Gastrocnemius medialis (tissue), 4 donors: Measurements from ENCODE around the gene TRAF7. TPM values are rescaled to one million over a fixed set of nuclear protein-coding genes. Genes with fewer than 3 reads are reported as not detected.

Experiments
- ATAC-seq, 2 donors: fragments of 150-250 bp; one replicate each; pipeline ENCODE4 v1.9.1; 2016
- DNase-seq, 2 donors: peaks; one replicate each; pipeline ENCODE4 v3.0.0-alpha.2; 2019
- H3K27ac ChIP-seq, 4 donors: fragments of 200-600 bp; sonication (generic); 1 replicate in 1 of 4; 2 replicates in 3 of 4; pipeline ENCODE4 v1.5.1; 2016 to 2018; ENCODE audit warnings: mild to moderate bottlenecking in 2 of 4, moderate library complexity in 1 of 4
- H3K27me3 ChIP-seq, 3 donors: fragments of 200-600 bp; sonication (generic) in 2 of 3; 1 replicate in 1 of 3; 2 replicates in 2 of 3; pipeline versions ENCODE4 v1.5.1 to v1.6.0; 2016 to 2019; ENCODE audit warnings: mild to moderate bottlenecking in 1 of 3, moderate library complexity in 1 of 3
- H3K36me3 ChIP-seq, 2 donors: fragments of 200-600 bp; sonication (generic) in 1 of 2; one replicate each; pipeline ENCODE4 v1.5.1; 2017 to 2018
- H3K4me1 ChIP-seq, 2 donors: fragments of 200-600 bp; sonication (generic) in 1 of 2; one replicate each; pipeline ENCODE4 v1.5.1; 2016 to 2017; ENCODE audit warnings: mild to moderate bottlenecking in 2 of 2
- H3K4me3 ChIP-seq, 4 donors: fragments of 200-600 bp; sonication (generic) in 3 of 4; 1 replicate in 1 of 4; 2 replicates in 3 of 4; pipeline ENCODE4 v1.5.1; 2016 to 2019; ENCODE audit warnings: mild to moderate bottlenecking in 2 of 4
- H3K9me3 ChIP-seq, 3 donors: fragments of 200-600 bp; sonication (generic) in 2 of 3; 1 replicate in 1 of 3; 2 replicates in 2 of 3; pipeline ENCODE4 v1.5.1; 2016 to 2019
- POLR2A ChIP-seq, 2 donors: fragments of 450-650 bp; IDR thresholded peaks; one replicate each; pipeline ENCODE4 v1.6.1; 2017; ENCODE audit warnings: antibody characterized with exemption in 2 of 2, mild to moderate bottlenecking in 2 of 2, moderate library complexity in 2 of 2
- in situ Hi-C, 4 donors: fragments of 200-750 bp; cut with MboI; loops; one replicate each; pipeline versions ENCODE4 v1.15.0 to v1.8.0; 2017; ENCODE audit warnings: low sequenced_read_pairs in 4 of 4
- intact Hi-C: fragments of 100-400 bp; cut with DNase I; formaldehyde crosslinking; loops from one replicate; pipeline ENCODE4 v1.15.1; 2023; ENCODE audit warnings: low total_unique reads
- total RNA-seq, 4 donors: library from RNA; depleted of rRNA; stranded (reverse); fragments of >200 nt; gene quantifications; one replicate each; pipeline versions ENCODE4 v1.1.0 to v1.2.3, GENCODE V29; 2016
- TF ChIP-seq, protein P1 (sequence below), 5 experiments: fragments of 450-650 bp in 3 of 5; fragments of 200-600 bp in 2 of 5; sonication (generic) in 2 of 5; IDR thresholded peaks in 4 of 5; conservative IDR thresholded peaks in 1 of 5; 1 replicate in 4 of 5; 2 replicates in 1 of 5; pipeline ENCODE4 v1.5.1; 2016 to 2019; ENCODE audit warnings: antibody characterized with exemption in 5 of 5, mild to moderate bottlenecking in 3 of 5, moderate library complexity in 3 of 5

TRAF7 gene
- total RNA-seq, 4 donors from 2014 or later: 39.5 to 71.4 (median 55.9) TPM

DNA sequence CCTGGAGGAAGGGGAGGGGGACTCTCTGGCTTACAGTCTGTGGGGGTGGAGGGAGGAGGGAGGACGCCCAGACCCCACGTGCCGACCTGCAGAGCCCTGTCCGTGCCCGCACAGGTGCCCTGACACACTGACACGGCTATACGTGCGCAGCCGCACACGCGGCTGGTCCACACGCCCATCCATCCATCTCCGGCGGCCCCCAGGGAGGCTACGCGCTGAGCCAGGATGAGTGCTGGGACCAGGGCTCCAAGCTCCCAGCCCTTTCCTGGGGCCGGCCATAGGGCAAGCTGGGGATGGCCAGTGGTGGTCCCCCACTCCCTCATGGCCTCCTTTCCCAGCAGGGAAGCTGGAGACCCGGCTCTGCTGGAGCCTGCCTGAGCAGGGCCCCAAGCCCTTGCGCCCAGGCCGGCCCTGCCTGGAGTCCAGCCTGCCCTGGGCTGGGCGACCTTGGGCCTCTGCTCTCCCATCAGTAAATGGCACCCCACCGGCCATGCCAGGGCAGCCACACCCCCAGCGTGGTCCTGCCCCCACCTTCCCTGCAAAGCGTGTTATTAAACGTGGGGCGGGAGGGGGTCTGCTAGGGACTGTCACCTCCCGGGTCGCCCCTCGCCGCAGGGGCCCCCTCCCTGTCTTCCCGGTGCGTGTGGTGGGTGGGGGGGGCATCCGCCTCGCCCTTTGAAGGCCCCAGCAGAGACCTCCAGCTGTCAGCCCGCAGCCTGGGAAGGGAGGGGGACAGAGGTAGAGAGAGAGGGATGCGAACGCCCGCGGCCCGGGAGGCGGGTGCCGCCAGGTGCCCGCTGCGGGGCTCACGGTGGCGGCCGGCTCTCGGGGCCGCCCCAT is 40.0 kb downstream of the TRAF7 start:
- Histone ChIP-seq H3K4me3 (peak overlapping the region in 3 of 4 donors; percentile 34 to 38 (median 35)), H3K36me3 (no peaks in the 10 kb centered on the region), H3K27me3 (peaks cover 27 to 36% (median 33%) of the 10 kb centered on the region in 3 donors), H3K4me1 (peaks cover 7 to 10% of the 10 kb centered on the region in 2 donors), H3K27ac (no peak overlapping the region), H3K9me3 (no peaks in the 10 kb centered on the region)
- ATAC-seq (peak in 1 of 2 donors; percentile 19), DNase-seq (no peak)
- TF ChIP-seq, protein P1, sequence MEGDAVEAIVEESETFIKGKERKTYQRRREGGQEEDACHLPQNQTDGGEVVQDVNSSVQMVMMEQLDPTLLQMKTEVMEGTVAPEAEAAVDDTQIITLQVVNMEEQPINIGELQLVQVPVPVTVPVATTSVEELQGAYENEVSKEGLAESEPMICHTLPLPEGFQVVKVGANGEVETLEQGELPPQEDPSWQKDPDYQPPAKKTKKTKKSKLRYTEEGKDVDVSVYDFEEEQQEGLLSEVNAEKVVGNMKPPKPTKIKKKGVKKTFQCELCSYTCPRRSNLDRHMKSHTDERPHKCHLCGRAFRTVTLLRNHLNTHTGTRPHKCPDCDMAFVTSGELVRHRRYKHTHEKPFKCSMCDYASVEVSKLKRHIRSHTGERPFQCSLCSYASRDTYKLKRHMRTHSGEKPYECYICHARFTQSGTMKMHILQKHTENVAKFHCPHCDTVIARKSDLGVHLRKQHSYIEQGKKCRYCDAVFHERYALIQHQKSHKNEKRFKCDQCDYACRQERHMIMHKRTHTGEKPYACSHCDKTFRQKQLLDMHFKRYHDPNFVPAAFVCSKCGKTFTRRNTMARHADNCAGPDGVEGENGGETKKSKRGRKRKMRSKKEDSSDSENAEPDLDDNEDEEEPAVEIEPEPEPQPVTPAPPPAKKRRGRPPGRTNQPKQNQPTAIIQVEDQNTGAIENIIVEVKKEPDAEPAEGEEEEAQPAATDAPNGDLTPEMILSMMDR (IDR thresholded peaks at IDR 0.05 in 4 of 5, conservative IDR thresholded peaks at IDR 0.05 in 1 of 5): no peak
- no peak for TF ChIP-seq POLR2A (IDR thresholded peaks at IDR 0.05)
- intact Hi-C loops: loop anchor here (1.0 to 5.0 kb wide), 2 partner anchors 56 to 307 kb away; partner anchors contain the start of gene ECI1
- in situ Hi-C loops: no loop called here

DNA sequence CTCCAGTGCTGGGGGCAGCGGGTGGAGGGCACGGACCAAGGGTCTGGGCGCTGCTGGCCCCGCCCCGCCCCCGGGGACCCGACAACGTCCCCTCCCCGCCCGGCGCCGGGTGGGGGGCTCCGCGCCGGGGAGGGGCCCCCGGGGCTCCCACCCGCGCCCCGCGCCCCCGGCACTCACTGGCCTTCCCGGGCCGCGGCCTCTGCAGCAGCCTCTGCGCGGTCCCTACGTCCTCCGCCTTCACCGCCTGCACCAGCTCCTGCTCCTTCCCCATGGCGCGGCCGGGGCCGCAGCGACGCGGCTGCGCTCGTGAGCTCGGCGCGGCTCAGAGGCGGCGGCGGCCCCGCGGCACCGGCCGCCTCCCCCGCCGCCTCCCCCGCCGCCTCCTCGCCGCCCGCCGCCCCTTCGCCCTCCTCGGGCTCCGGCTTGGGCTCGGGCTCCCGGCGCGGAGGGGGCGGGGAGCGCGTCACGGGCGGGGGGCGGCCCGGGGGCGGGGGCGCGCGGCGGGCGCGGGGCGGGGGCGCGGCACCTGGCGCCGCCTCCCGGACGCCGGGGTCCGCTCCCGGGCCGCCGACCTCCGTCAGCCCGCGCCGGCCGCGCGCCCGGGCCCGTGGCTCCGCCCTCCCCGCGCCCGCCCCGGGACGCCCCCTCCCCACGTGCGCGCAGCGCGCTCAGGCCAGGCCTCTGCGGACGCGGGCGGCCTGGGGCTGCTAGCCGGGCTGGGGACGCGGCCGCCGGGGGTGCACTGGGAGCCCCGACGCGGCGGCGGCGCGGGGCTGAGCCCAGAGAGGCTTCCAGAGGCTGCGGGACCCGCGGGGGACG is 40.8 kb downstream of the TRAF7 start, which contains the start of gene CASKIN1:
Gene CASKIN1 (minus strand): TSS at position 444 of the 819 bp plus-strand sequence. CDS start 173 bp downstream, at position 271.
- DNase-seq (no peak), ATAC-seq (peak in 1 of 2 donors; percentile 21)
- Histone ChIP-seq H3K9me3 (no peaks in the 10 kb centered on the region), H3K36me3 (no peaks in the 10 kb centered on the region), H3K27me3 (peaks cover 27 to 36% (median 33%) of the 10 kb centered on the region in 3 donors), H3K4me1 (peaks cover 7 to 10% of the 10 kb centered on the region in 2 donors), H3K27ac (no peak within 1 kb of the TSS), H3K4me3 (peak within 1 kb of the TSS in 3 of 4 donors; percentile 34 to 38 (median 35))
- in situ Hi-C loops (no loop called here), intact Hi-C loops (loop anchor here (5.0 kb wide), 1 partner anchor 306 kb away; no protein-coding TSS in a partner anchor)
- TF ChIP-seq POLR2A (IDR thresholded peaks at IDR 0.05): no peak
- TF ChIP-seq, protein P1 (IDR thresholded peaks at IDR 0.05 in 4 of 5, conservative IDR thresholded peaks at IDR 0.05 in 1 of 5): no peak

DNA sequence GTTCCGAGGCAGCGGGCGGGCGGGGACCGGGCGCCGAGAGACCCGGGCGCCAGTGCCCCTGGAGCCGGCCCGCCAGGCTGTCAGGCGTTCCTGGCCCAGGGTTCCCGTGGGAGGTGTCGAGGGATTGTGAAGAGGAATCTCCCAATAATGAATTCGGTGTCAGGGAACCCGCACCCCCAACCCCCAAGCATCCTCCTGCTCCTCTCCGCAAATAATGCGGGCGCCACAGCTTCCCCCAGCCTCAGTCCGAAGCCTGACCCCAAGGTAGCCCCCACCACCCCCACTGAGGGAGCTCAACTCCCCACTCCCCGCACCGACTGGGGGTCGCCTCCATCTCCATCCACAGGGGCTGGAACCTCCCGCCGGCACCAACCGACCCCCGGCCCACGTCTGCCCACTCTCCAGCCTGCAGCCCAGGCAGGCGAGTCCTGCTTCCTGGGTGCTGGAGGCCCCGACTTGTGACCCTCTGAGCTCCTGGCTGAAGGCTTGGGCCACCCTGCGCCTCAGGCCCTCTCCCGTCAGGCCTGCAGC is 41.5 kb downstream of the TRAF7 start:
- intact Hi-C loops (loop anchor here (5.0 kb wide), 1 partner anchor 305 kb away; no protein-coding TSS in a partner anchor), in situ Hi-C loops (no loop called here)

DNA sequence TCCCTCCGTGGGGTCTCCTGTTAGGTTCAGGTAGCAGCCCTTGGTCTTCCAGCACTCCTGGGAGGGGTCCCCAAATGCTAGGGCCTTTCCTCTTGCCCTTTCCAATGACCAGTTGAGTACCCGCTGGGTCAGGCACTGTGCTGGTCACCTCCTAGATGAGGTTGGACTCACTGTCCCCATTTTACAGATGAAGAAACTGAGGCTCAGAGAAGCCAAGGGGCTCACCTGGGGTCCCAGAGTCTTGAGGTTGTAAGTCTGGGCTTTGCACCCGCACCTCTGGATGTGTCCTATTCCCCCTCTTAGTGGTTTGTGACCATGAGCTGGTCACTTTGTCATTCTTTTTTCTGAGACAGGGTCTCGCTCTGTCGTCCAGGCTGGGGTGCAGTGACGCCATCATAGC is 42.2 kb downstream of the TRAF7 start:
- in situ Hi-C loops: no loop called here
- ATAC-seq (no peak), DNase-seq (no peak)
- Histone ChIP-seq H3K27me3 (peaks cover 27 to 36% (median 33%) of the 10 kb centered on the region in 3 donors), H3K9me3 (no peaks in the 10 kb centered on the region), H3K4me1 (peaks cover 7 to 10% of the 10 kb centered on the region in 2 donors), H3K36me3 (no peaks in the 10 kb centered on the region), H3K4me3 (no peak overlapping the region), H3K27ac (no peak overlapping the region)
- intact Hi-C loops: loop anchor here (5.0 kb wide), 1 partner anchor 305 kb away; no protein-coding TSS in a partner anchor
- TF ChIP-seq, protein P1 (IDR thresholded peaks at IDR 0.05 in 4 of 5, conservative IDR thresholded peaks at IDR 0.05 in 1 of 5): no peak
- no peak for TF ChIP-seq POLR2A (IDR thresholded peaks at IDR 0.05)

More for the DNA sequence above, 41.5 kb downstream of the TRAF7 start:
- Histone ChIP-seq H3K36me3 (no peaks in the 10 kb centered on the region), H3K4me3 (no peak overlapping the region), H3K27ac (no peak overlapping the region), H3K9me3 (no peaks in the 10 kb centered on the region), H3K27me3 (peaks cover 27 to 36% (median 33%) of the 10 kb centered on the region in 3 donors), H3K4me1 (peaks cover 7 to 10% of the 10 kb centered on the region in 2 donors)
- DNase-seq (no peak), ATAC-seq (no peak)
- no peak for TF ChIP-seq POLR2A (IDR thresholded peaks at IDR 0.05)
- TF ChIP-seq, protein P1 (IDR thresholded peaks at IDR 0.05 in 4 of 5, conservative IDR thresholded peaks at IDR 0.05 in 1 of 5): no peak
